ENCODE results near the gene RP2. TPM values are rescaled to one million over a fixed set of nuclear protein-coding genes. Genes with fewer than 3 reads are reported as not detected.

Gene RP2
- 12.7 and 12.9 TPM in 2 replicates for total RNA-seq

DNA sequence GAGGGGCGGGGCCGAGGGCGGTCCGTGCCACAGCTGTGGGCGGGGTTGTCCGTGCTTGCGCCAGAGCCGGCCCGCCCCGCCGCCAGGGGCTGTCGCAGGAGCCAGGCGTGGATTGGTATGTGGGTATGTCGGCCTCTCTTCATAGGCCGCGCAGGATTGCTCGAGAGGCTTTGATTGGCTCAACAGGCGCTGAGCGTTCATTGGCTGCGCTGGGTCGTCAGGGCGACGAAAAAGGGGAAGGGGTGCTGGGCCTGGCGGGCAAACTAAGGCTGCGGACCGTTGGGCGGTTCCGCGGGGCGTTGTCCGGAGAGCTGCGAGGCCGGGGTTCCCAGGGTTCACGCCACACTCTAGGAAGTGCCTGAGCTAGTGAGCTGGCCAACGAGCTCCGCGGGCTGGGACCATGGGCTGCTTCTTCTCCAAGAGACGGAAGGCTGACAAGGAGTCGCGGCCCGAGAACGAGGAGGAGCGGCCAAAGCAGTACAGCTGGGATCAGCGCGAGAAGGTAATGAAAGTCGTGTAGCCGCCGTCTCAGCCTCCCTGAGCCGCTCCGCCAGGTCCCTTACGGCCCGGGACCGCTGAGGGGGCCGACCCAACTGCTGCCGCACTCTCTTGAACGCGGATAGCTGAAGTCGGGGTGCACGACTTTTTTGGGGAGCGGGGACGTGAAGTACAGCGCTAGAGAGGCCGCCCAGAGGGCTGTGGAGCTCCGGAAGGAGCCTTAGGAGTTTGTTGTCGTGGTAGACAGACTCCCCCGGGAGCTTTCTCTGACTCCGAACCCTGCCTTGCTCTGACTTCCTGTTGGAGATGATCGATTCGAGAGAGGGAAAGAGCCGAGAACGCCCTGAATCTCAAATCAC, at the start of gene RP2:
RP2 (plus strand) TSS at position 343 of the 857 bp plus-strand sequence; CDS start at position 401, 58 bp downstream.

GRCh38 chrX:46912098-46912602, 75.3 kb downstream of the RP2 start, which contains the start of gene JADE3:
JADE3 (plus strand) TSS chrX:46912421; CDS start chrX:46984895, 72,474 bp downstream.

Other genes starting within 250 kb of the RP2 start
- gene SLC9A7, start 77.9 kb upstream of the RP2 start, total RNA-seq = 7.2 and 11.8 TPM in 2 replicates
- 4.0 and 6.1 TPM in 2 replicates for gene JADE3, start 75.4 kb downstream of the RP2 start, total RNA-seq
- gene RGN, start 241.4 kb downstream of the RP2 start, total RNA-seq = not detected in 2 replicates

All from airway epithelial cell (primary cell).